Measurements from ENCODE around the gene KCNT2. TPM values are rescaled to one million over a fixed set of nuclear protein-coding genes. Genes with fewer than 3 reads are reported as not detected.
"Not testable (repeated sequence)": the region's sequence is repeated elsewhere in the genome, so short reads cannot be mapped to it uniquely, and the experiment has no call there.

Gene KCNT2
- total RNA-seq, 2 experiments from 2014 or later = not detected

DNA sequence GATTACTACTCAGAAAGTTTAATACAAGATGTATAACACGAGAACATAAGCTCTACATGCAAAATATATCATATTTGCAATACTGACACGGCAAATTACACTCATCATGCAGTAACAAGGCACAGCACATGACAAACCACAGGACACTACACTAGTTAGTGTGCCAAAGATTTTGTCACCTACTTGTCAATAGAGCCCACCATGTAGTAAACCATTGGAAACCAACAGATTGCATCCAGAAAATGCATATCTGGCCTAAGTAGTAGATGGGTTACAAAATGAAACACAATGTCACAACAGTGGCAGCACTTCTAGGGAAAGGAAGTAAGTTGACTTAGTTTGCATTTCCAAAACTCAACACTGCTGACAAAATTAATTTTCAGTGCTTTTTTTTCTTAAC, 288.9 kb downstream of the KCNT2 start:
- DNase-seq = no peak
- Mint-ChIP-seq H3K9me3 (no peaks in the 10 kb centered on the region), H3K27ac (no peak overlapping the region), H3K4me3 (no peak overlapping the region), H3K4me1 (no peaks in the 10 kb centered on the region), H3K27me3 (no peaks in the 10 kb centered on the region), H3K36me3 (ENCODE audit: low read depth) (no peaks in the 10 kb centered on the region)
- POLR2A ChIA-PET = no interaction called here
- CTCF ChIA-PET = no interaction called here

DNA sequence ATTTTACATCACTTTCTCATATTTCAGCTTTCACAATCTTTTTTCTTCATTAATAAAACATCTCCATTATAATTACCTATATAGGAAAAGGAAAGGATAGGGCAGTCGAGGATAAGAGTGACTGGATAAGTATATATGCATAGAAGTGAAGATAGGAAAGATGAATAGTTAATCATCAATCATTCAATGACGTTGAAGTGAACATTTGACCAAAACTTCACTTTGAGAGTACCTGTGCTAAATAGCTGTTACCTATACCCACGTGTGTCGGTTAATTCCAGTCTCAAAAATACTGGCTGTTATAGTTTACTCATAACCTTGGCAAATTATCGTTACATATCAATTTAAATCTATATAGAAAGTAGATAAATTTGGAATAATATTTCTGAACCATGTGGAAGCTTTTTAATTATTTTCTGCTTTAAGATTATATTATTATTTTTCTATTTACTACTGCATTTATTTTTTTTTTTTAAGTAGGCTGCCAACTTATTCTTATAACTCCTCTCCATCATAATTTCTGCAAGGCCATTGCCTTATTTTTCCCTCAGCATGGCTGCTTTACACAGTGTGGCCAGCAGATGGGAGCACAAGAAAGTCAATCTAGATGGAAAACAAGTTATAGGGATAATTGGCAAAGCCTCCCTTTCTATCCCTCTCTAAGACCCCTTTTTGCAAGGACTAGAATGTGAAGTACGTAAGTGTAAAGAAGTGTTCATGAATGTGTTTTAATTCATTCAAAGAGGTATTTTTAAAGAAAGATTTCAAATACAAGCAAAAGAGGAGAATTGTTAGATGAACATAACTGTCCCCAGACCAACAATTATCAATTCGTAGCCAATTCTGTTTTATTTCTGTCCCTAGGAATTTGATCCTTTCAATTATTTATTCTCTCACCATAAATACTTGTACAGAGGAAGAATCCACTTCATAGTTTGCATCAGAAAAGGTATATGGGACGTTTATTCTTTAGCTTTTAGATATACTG, 290.4 kb downstream of the KCNT2 start:
- no peaks in the 10 kb centered on the region for H3K27me3 Mint-ChIP-seq
- ChIA-PET POLR2A (no interaction called here), CTCF (no interaction called here)
- DNase-seq = no peak
- no peaks in the 10 kb centered on the region for H3K36me3 Mint-ChIP-seq (ENCODE audit: low read depth)
- H3K4me3 Mint-ChIP-seq = no peak overlapping the region
- H3K27ac Mint-ChIP-seq = no peak overlapping the region
- H3K4me1 Mint-ChIP-seq = no peaks in the 10 kb centered on the region
- H3K9me3 Mint-ChIP-seq = no peaks in the 10 kb centered on the region

DNA sequence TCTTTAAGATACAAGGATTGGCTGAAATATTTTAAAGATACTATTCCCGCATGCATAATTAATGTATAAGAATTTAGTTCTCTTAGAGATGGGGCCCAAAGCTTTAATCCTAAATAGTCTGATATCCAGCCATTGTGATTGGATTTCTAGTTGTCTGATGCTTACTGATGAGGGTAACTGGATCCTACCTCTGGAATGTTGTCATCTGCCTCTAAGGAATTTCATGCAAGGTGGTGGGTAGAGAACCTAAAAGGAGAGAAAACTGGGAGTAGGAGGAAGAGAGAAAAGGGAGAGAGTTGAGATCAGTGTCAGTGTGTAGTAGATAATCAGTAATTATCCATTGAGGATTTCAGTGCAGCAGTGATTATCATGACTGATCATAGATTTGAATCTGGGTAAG, 295.5 kb downstream of the KCNT2 start:
- H3K9me3 Mint-ChIP-seq = no peaks in the 10 kb centered on the region
- no peaks in the 10 kb centered on the region for H3K27me3 Mint-ChIP-seq
- H3K36me3 Mint-ChIP-seq (ENCODE audit: low read depth) = no peaks in the 10 kb centered on the region
- CTCF ChIA-PET = no interaction called here
- H3K4me3 Mint-ChIP-seq = no peak overlapping the region
- POLR2A ChIA-PET = no interaction called here
- H3K27ac Mint-ChIP-seq = no peak overlapping the region
- no peak for DNase-seq
- no peaks in the 10 kb centered on the region for H3K4me1 Mint-ChIP-seq

DNA sequence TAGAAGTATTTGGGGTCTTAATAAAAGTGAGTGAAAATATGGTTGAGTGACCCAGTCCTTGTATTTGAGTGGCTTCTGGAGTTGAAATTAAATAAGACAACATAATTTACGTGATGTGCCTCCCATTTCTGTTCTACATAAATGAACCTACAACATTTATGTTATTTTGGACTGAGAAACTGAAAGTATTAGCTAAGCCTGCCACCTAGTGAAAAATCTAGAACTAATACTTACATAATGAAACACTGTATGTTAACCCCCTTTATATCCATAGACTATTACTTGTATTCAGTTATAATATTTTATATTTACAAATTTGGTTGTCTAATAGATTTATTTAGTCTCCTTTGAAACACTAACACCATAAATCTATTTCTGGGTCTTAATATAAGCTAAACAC, 298.9 kb downstream of the KCNT2 start:
- POLR2A ChIA-PET = no interaction called here
- Mint-ChIP-seq H3K4me1 (no peaks in the 10 kb centered on the region), H3K4me3 (no peak overlapping the region), H3K9me3 (no peaks in the 10 kb centered on the region), H3K27ac (no peak overlapping the region), H3K27me3 (no peaks in the 10 kb centered on the region), H3K36me3 (ENCODE audit: low read depth) (no peaks in the 10 kb centered on the region)
- CTCF ChIA-PET = interaction anchor here (1.0 kb wide), 1 partner anchor 161 kb away, joined by 4 read pairs; no protein-coding TSS in a partner anchor
- no peak for DNase-seq

DNA sequence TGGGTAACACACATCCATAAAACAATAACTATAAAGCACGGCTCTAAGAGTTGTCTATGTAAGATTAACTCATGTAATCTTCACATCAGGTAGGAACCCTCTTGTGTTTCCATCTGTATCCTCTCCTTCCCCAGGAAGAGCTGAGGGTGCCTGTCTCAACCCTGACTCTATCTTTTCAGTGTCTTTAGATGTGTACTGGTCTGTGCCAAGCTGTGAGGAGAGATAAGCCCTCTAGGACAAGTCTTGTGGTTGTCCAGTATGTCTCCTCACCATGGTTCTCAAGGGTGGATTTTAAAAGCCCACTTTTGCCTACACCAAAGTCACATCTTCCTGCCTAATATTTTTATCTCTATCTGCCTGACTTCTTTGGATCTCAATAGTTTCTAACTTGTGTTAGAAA, 300.1 kb downstream of the KCNT2 start:
- Mint-ChIP-seq H3K4me1 (no peaks in the 10 kb centered on the region), H3K36me3 (ENCODE audit: low read depth) (no peaks in the 10 kb centered on the region), H3K9me3 (no peaks in the 10 kb centered on the region), H3K4me3 (no peak overlapping the region), H3K27me3 (no peaks in the 10 kb centered on the region), H3K27ac (no peak overlapping the region)
- no peak for DNase-seq
- CTCF ChIA-PET = no interaction called here
- POLR2A ChIA-PET = no interaction called here

DNA sequence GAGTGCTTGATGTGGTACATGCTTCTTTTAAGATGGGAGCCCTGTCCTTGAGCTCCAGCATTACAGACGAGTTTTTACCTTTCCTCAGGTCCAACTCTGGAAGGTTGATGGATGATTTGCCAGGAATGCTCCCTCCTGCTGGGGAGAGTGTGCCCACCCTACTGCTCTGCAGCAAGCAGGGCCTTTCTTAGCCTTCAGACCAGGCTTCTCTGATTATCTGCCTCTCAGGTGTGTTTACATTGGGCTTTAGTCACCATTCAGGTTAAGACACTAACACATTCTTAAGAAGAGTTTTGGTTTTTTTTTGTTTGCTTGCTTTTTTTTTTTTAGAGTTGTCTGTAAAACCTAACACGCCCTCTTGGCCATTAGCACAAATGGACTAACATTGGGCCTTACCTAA, 301.8 kb downstream of the KCNT2 start:
- DNase-seq = no peak
- Mint-ChIP-seq H3K27me3 (no peaks in the 10 kb centered on the region), H3K27ac (no peak overlapping the region), H3K4me3 (no peak overlapping the region), H3K4me1 (no peaks in the 10 kb centered on the region), H3K36me3 (ENCODE audit: low read depth) (no peaks in the 10 kb centered on the region), H3K9me3 (no peaks in the 10 kb centered on the region)
- ChIA-PET CTCF (no interaction called here), POLR2A (no interaction called here)

DNA sequence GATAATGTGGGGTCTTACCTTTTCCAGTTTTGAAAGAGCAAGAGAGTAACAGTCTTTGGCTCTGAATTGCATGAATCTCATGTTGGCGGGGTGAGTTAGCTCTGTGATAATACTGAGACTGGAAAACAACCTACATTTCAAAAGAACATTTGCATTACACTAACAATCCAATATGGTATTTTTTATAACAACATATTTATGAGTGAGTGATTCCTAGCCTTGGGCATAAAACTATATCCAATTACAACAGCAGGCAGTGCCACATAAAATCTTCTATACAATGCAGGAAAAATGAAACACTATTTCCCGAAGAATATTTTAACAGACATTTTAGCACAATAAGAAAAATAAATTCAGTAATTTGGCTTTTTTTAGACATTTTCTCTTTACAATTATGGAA, 303.0 kb downstream of the KCNT2 start:
- POLR2A ChIA-PET = no interaction called here

DNA sequence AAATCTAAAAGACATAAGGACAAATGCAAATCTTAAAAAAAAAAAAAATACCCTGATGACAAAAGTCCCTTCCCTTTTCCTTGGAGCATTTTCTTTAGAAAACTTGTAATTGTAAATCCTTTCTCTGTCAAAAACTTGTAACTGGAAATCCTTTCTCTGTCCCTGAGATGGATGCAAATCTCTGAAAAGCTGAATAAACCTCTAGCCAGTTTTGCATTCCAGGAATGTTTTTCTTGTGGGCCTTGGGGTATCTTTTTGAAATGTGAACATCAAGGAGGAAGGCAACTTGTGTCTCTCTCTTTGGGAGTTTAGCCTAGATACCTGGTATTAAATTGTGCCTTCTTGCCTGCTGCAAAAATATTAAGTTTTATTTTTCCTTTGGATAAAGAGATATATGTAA, 305.3 kb downstream of the KCNT2 start:
- Mint-ChIP-seq H3K4me3 (no peak overlapping the region), H3K27ac (no peak overlapping the region), H3K27me3 (no peaks in the 10 kb centered on the region), H3K9me3 (no peaks in the 10 kb centered on the region), H3K4me1 (no peaks in the 10 kb centered on the region), H3K36me3 (ENCODE audit: low read depth) (no peaks in the 10 kb centered on the region)
- DNase-seq = no peak
- CTCF ChIA-PET = no interaction called here
- POLR2A ChIA-PET = no interaction called here

More for the DNA sequence above, 303.0 kb downstream of the KCNT2 start:
- DNase-seq = no peak
- H3K9me3 Mint-ChIP-seq = no peaks in the 10 kb centered on the region
- CTCF ChIA-PET = no interaction called here
- H3K4me1 Mint-ChIP-seq = no peaks in the 10 kb centered on the region
- no peaks in the 10 kb centered on the region for H3K36me3 Mint-ChIP-seq (ENCODE audit: low read depth)
- H3K27ac Mint-ChIP-seq = no peak overlapping the region
- no peak overlapping the region for H3K4me3 Mint-ChIP-seq
- no peaks in the 10 kb centered on the region for H3K27me3 Mint-ChIP-seq

DNA sequence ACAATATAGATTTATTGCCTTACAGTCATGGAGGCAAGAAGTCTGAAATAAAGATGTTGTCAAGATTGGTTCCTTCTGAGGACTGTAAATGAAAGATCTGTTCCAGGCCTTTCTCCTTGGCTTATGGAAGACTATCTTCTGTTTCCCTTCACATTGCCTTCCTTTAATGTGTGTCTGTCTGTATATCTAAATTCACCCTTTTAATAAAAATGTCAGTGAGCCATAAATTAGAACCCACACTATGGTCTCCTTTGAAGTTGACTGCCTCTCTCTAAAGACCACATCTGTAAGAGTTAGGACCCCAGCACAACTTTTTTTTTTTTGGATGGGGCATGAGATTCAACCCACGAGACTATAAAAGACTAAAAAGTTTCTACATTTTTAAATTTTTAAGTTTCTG, 305.8 kb downstream of the KCNT2 start:
- no peak for DNase-seq
- ChIA-PET POLR2A (no interaction called here), CTCF (no interaction called here)
- no peak overlapping the region for H3K27ac Mint-ChIP-seq
- H3K4me3 Mint-ChIP-seq = no peak overlapping the region
- no peaks in the 10 kb centered on the region for H3K9me3 Mint-ChIP-seq
- no peaks in the 10 kb centered on the region for H3K36me3 Mint-ChIP-seq (ENCODE audit: low read depth)
- no peaks in the 10 kb centered on the region for H3K4me1 Mint-ChIP-seq
- H3K27me3 Mint-ChIP-seq = no peaks in the 10 kb centered on the region

DNA sequence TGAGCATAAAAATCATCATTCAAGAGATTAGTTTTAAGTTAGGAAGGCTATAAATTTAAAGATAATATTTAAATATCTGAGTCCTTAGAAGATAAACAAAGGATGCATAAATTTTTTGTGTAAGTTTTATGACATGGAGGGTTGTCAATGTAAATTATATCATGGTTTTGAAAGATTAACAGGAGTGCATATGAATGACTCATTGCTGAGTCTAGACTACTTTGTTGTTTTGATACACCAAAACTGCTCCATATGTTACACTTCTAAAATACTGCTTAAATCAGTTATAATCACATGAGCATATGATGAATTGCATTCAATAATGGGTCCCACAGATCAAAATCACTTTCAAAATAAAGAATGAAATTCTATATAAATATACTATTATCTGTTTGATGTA, 312.5 kb downstream of the KCNT2 start:
- Mint-ChIP-seq H3K36me3 (ENCODE audit: low read depth) (no peaks in the 10 kb centered on the region), H3K27me3 (no peaks in the 10 kb centered on the region), H3K9me3 (no peaks in the 10 kb centered on the region), H3K4me1 (no peaks in the 10 kb centered on the region), H3K4me3 (no peak overlapping the region), H3K27ac (no peak overlapping the region)
- CTCF ChIA-PET = no interaction called here
- DNase-seq = no peak
- POLR2A ChIA-PET = no interaction called here

DNA sequence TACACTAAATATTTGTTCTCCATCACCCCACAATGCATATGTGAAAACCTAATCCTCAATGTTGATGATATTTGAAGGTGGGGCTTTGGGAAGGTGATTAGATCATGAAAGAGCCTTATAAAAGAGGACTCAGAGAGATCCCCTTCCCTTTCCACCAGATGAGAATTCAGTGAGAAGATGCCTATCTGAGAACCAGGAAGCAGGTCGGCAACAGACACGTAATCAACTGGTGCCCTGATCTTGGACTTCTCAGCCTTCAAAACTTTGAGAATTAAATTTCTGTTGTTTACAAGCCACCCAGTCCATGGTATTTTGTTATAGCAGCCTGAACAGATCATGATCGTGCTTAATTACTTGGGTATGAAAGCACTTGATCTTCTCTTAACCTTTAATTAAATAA, 329.4 kb downstream of the KCNT2 start:
- ChIA-PET CTCF (no interaction called here), POLR2A (no interaction called here)
- DNase-seq = no peak
- H3K27me3 Mint-ChIP-seq = no peaks in the 10 kb centered on the region
- no peaks in the 10 kb centered on the region for H3K4me1 Mint-ChIP-seq
- H3K36me3 Mint-ChIP-seq (ENCODE audit: low read depth) = no peaks in the 10 kb centered on the region
- no peak overlapping the region for H3K4me3 Mint-ChIP-seq
- H3K27ac Mint-ChIP-seq = no peak overlapping the region
- no peaks in the 10 kb centered on the region for H3K9me3 Mint-ChIP-seq

DNA sequence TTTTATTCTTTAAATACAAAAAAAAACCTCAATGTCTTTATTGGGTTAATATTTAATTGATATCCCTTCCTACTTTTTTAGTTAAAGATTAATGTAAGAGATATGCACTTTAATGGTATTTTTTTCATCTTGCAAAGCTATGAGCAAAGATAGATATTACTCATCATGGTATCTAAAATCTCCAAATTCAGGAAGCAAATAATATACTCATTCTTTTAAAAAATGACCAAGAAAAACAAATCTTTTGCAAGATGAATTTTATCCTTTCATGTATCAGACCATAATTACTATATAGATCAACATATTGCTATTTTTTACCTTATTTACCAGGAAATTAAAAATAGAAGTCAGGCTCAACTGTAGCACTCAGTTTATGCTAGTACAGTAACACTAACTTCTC, 330.4 kb downstream of the KCNT2 start:
- no peak for DNase-seq
- POLR2A ChIA-PET = no interaction called here
- CTCF ChIA-PET = no interaction called here
- H3K4me1 Mint-ChIP-seq = no peaks in the 10 kb centered on the region
- no peak overlapping the region for H3K4me3 Mint-ChIP-seq
- H3K36me3 Mint-ChIP-seq (ENCODE audit: low read depth) = no peaks in the 10 kb centered on the region
- H3K27ac Mint-ChIP-seq = no peak overlapping the region
- no peaks in the 10 kb centered on the region for H3K9me3 Mint-ChIP-seq
- no peaks in the 10 kb centered on the region for H3K27me3 Mint-ChIP-seq

DNA sequence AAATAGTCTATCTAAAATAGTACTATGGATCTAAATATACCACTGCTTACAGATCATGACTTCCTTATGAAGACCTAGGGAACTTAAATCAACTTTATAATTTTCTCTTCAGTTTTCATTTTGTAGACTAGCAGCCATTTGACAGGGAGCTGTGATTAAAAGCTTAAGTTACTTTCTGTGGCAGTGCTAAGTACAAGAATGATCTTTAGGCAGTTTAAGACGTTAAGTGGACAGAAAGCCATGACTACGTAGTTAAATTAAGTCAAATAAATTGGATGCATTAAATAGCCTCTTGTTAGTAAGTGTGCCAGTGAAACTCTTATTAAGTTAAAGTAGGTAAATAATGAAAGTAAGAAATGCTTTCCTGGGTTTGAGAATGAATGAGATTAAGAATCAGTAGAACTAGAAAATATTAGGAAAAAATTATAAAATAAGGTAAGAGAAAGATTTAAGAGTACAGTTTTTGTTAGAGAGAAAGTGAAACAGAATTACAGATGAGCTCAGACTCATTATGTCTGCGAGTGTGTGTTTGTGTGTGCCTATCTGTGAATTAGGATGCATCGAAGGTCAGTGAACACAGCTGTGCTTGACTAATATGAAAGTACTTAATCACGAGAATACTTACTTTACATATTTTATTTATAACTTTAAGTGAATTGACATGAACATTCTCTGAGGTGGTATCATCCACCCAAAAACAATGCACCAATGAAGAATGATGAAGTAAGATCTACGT, 336.9 kb downstream of the KCNT2 start:
- H3K27ac Mint-ChIP-seq = no peak overlapping the region
- H3K4me1 Mint-ChIP-seq = no peaks in the 10 kb centered on the region
- no peak overlapping the region for H3K4me3 Mint-ChIP-seq
- CTCF ChIA-PET = no interaction called here
- no peaks in the 10 kb centered on the region for H3K9me3 Mint-ChIP-seq
- no peak for DNase-seq
- no peaks in the 10 kb centered on the region for H3K27me3 Mint-ChIP-seq
- POLR2A ChIA-PET = no interaction called here
- H3K36me3 Mint-ChIP-seq (ENCODE audit: low read depth) = no peaks in the 10 kb centered on the region

DNA sequence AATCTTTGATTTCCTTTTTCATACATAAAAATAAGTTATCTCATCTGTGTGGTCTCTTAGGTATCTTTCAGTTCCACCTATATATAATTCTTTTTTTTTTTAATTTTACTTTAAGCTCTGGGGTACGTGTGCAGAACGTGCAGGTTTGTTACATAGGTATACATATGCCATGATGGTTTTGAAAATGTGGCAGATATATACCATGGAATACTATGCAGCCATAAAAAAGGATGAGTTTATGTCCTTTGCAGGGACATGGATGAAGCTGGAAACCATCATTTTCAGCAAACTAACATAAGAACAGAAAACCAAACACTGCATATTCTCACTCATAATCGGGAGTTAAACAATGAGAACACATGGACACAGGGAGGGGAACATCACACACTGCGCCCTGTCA, 345.2 kb downstream of the KCNT2 start:
- CTCF ChIA-PET; POLR2A ChIA-PET; H3K27ac Mint-ChIP-seq; H3K9me3 Mint-ChIP-seq; H3K4me1 Mint-ChIP-seq; H3K27me3 Mint-ChIP-seq; H3K4me3 Mint-ChIP-seq; DNase-seq; H3K36me3 Mint-ChIP-seq (ENCODE audit: low read depth): not testable (repeated sequence)
